ENCODE measurements around the gene PRDM15.

Gene PRDM15

DNA sequence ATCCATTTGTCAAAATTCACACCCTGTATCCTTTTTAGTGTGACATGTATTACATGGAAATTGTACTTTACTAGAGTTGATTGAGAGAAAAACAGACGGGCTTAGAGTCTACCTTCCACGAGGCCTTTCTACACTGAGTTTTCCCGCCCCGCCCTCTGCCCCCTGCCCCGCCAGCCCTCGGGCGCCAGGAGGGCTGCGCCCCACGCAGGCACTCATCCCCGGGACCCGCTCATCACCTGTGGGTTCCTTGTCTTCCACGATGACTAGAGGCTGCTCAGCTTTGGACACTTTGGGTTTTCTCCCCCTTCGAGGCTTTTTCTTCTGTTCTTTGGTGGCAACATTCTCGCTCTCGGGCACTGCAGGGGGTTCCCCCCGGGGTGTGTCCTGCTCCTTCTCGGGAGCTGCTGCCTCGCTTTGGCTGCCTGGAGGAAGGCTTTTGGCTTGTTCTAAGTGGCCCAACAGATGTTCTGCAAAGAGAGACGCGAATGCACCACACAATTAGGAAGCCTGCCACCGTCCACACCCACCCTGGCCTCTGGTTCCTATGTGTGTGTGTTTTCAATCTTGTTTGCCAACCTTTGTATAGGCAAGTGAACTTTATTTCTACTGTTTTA is 39.6 kb downstream of the PRDM15 start:
- no peak for DNase-seq

DNA sequence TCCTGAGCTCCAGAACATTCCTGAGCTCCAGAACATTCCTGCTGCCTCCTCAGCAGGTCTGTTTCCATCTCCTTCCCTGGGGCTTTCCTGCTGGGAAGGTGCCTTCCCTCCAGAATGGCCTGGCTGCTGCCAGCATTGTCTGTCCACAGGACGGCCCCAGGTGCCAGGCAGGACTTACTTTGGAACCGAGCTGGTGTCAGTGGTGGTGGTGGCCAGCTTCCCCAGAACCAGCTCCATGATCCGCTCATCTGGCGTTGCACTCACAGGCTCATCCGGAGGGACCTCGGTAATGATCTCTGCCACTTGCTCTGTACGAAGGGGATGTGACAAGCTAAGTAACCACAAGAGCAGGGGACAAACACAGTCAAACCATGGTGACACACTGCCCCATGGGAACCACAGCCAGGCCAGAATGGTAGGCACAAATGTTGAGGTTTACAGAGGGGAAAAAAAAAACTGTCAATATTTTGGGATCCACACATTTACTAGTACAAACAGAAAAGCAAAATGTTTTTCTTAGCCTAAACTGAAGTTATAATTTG is 41.3 kb downstream of the PRDM15 start:
- DNase-seq: no peak

DNA sequence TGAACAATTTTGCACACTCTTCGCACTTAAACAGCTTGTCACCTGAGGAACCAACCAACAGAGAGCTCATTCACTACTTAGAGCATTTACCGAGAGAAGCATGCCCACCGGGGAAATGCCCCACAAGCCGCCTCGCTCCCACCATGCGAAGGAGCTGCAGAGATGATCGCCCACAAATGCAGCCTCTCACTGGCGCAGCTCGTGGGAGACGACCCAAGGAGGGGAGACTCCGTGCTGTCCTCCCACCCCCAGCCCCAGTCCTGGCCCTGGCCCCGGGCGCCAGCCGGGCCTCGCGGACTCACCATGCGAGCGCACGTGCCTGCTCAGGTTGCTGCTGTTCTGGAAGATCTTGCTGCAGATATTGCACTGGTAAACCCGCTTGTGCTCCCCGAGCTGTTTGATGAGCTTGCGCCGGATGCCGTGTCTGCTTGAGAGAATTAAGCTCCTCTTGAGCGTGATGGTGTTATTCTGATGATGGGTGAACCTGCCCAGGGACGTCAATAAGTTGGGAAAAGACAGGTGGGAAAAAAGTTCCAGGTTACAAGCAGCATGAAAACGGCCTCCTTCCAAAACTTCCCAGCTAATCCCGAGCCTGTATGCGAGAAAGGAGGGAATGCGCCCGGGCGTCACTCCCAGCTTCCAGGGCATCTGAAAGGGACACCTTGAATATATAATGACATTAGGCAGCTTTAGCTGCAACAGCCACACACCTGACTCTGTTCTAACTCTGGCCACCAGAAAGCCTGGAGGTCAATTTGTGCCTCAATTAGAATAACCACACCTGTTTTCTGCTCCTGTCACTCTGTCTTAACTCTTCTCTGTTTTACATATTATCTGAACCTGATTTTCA is 42.8 kb downstream of the PRDM15 start:
- DNase-seq: no peak

DNA sequence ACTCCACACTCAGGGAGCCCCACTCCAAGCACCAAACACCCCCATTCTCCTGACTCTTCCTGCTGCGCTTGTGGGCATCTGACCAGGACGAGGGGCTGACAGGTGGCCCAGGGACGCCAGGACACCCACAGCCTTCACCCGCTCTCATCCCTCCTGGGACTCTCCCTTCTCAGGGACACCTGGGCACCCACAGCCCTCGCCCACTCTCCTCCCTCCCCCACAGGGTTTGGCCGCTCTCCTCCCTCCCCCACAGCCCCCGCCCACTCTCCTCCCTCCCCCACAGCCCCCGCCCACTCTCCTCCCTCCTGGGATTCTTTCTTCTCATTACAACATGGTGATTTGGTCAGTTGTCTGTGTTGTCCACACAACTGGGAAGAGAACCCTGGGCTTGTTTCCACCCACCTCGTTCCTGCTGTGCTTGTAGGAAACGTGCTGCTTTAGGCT is 43.4 kb downstream of the PRDM15 start:
- DNase-seq: no peak

DNA sequence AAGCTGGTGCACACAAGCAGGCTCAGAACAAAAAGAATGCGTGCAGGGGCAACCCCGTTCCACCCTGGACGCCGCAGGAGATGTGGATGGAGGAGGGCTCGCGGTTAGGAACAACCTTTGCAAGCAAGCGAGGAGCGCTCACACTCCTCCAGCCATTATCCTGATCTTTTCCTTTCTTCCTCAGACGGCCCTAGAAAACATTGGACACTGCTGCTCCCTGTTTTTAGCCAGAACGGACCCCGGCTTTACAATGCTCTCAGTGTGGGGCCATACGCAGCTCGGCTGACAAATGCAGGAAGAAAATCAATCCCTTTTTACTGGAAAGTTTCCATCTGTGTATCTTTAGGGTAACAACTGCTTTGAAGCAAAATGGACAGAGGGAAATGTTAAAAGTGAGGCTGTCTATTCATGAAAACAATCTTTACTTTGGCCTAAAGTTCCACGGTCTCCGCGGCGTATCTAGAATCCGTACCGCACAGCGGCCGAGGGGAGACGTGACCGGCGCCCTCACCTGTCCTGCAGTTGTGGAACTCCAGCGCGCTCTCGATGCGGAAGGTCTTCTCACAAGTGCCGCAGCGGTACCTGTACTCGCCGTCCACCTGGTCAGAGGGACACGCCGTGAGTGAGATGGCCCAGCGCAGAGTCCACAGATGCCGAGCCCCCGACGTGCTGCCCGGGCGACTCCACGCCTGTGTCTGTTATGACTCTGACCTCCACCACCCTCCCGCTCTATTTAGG is 44.0 kb downstream of the PRDM15 start:
- no peak for DNase-seq

DNA sequence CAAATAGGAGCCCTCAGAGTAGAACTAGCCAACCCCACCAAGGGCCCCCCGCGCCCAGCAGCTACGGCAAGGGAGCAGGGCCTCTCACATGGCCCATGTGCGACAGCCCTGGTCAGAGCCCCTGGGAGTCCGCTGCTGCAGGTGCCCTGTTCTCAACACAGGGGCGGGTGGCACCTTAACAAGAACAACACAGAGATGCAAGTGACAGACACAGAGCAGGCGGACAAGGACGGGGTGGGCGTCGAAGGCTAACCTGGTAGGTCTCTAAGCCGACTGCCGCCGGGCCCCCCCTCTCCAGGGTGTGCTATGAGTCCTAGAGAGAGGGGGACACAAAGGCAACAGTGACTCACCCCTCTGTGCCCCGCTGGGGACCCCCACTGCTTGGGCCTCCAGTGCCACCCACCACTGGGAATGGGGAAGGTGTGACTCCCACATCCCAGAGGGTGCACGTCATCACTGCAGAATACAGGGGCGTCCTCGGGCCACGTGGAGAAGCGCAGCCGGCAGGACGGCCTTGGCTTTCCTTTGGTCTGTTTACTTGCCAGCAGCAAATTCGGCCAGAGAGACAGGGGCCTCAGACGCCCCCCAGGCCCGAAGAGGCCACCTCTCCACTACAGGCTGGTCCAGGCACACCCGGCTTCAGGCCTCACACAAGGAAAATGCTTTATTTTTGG is 44.8 kb downstream of the PRDM15 start:
- DNase-seq: no peak

DNA sequence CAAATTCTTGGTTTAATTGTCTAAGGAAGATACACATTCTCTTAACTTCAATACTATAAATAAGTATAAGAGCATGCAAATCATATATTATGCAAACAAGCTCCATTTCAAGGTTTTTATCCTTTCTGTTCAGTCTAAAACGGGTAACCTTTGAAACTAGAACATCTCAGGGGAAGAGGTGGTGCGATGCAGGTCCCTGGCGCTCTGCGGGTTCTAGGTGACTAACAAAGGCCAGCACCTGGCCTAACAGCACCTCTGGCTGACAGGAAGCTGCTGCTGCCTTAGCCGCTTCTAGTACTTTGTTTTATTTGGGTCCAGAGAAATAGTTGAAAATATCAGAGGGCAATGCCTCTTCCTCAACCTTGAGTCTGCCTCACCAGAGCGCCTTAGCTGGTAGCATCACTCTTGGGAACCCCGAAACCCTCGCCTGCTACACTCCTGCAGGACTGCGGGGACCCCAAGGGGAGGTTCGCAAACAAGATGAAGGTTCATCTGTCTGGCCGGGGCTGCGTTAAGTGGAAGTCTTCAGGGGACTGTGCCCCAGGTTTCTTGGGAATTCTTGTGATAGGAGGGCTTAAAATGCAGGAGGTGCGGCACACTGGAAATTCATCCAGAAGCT is 45.5 kb downstream of the PRDM15 start:
- DNase-seq: no peak

DNA sequence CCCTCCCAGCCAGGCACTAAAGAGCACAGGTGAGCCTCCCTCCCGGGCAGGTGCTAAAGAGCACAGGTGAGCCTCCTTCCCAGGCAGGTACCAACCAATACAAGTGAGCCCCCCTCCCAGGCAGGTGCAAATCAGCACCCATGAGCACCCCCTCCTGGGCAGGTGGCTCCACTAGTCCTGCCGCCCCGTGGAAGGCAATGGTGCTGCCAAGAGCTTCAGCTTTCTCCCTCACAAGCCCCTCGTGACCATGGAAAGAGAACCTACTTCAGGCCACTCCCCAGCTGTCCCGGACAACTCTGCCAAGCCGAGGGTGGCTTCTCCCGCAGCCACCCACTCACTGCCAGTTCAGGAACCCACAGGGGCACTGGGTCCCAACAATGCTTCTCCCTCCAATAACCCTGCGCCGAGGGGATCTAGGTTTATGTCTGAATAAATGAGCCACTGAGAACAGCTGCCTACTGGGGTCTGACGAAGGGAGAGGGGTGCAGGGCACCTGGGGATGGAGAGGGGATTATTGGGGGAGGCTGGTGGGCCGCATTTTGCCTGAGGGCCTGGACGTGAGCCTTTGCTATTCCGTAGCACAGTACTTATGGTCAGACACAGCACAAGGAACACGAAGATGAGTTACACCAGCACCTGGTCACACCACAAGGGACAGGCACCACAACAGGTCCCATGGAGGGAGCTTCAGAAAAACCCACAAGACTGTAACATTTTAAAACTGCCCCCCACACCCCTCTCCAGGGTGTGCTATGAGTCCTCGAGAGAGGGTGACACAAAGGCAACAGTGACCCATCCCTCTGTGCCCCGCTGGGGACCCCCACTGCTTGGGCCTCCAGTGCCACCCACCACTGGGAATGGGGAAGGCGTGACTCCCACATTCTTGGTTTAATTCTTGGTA is 46.3 kb downstream of the PRDM15 start:
- DNase-seq: no peak

DNA sequence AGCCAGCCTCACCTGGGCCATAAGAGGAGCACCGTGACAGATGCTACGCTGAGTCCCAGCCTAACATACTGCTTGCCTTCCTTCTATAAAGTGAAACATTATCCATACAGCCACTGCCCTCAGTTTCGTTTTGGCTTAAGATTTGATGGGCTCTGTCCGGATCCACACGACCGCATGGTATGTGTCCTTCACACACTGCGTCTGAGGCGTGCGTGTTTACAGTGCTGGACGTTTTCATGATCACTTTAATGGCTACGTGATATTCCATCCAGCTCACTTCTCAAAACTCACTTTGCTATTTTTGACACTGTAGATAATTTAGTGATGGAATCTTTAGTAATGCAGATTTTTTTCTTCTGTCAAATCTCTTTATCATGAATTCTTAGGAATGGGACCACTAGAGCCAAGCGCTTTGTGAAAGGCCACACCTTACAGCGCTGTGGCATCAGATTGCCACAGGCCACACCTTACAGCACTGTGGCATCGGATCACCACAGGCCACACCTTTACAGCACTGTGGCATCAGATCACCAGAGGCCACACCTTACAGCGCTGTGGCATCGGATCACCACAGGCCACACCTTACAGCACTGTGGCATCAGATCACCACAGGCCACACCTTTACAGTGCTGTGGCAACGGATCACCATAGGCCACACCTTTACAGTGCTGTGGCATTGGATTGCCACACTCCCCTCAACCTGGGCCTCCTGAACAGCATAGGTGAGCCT is 47.1 kb downstream of the PRDM15 start:
- no peak for DNase-seq

DNA sequence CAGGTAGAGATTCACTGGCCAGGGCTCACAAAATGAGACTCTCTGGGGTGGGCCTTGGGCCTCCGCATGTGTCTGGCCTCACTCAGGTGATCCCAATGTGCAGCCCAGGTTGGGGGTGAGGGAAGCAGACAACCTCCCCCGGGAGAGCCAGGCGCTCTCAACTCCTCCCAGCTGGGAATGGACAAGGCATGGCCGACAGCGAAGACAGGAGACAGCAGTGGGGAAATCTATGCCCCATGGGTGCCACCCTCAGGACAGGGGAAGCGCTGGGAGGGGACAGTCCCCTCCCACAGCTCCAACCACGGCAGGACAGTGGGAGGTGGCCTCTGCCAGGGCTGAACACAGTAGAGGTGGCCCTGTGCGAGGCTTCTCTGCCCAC is 47.7 kb downstream of the PRDM15 start:
- no peak for DNase-seq

DNA sequence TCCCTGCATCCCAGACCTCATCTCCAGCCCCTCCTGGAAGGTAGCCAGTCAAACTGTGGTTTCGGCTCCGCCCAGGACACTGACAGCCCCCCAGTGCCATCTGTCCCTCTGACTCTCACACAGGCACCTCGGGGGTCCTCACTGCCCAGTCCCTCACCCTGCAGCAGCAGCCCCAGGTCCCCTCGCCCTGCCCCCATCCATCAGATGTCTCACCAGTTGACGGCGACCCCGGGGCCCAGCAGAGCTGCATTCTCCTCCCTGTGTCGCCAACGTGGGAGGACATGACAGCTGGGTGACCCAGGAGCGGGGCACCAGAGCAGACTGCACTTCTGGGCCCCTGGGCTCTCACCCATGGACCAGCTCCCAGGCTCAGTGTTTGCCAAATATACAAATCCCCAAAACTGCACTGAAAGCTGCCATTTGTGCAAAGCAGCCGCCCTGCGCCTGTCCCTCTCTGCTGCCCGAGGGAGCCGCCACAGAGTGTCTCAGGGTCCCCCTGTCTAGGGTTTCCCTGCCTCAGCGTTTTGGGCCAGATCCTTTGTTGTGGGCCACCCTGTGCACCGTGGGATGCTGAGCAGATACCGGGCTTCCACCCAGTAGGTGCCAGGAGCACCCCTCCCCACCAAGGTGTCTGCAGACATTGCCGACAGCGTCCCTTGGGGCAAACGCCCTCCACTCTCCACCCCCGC is 48.2 kb downstream of the PRDM15 start:
- no peak for DNase-seq

DNA sequence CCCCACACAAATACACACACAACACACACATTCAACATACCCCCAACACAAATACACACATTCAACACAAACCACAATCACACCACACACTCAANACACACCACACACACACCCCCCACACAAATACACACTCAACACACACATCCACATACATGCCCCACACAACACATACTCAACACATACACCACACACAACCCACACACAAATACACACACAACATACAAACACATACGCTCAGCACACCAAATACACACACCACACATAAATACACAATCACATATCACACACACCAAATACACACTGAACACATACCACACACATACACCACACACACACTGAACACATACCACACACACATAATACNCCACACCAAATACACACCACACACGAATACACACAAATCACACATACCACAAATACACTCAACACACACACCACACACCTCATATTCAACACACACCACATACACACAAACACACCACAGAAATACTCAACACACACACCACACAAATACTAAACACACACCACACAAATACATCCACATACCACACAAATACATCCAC is 48.9 kb downstream of the PRDM15 start:
- no peak for DNase-seq

DNA sequence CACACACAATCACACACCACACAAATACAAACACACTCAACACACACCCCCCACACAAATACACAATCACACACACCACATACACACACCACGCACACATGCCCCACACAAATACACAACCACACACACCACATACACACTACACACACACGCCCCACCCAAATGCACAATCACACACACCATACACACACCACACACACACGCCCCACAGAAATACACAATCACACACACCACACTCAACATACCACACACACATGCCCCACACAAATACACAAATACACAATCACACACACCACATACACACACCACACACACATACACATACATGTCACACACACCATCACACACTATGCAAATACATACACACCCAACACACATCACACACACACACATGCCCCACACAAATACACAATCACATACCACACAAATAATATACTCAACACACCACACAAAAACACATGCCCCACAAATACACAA is 50.2 kb downstream of the PRDM15 start:
- no peak for DNase-seq

DNA sequence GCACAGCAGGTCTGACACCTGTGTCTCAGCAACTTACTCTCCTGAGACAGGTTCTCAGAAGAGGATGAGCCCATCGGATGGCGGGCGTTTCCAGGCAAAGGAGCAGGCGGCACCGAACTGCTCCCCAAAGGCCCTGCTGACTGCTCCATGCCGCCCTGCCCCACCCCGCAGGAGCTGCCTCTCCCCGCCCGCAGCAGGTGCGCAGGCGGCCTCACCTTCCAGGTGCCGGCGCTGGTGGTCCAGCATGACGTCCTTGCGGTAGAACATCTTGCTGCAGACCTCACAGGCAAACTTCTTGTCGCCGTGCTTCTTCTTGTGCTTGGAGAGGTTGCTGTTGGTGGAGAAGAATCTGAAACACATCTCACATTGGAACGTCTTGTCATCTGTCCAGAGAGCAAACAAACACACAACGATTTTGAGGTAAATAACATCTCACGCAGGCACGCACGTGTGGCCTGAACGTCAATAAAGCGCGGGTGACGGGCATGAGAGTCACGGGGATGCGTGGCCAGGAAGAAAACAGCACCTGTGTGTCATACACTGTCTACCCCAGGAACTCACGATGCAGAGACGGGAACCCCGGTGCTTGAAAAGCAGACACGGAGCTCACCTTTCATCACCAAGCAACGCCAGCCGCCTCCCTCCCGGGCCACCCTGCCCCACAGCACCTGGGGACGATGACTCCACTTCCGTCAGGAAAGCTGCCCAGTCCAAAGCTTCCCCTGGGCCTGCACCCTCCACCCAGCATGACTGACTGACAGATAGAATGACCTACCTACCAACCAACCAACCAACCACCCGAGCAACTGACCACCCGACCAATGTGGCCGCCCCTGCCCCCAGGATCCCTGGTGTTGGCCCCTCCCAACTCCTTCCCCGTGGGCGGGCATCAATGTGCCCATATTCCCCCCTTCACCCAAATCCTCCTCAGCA is 50.9 kb downstream of the PRDM15 start:
- DNase-seq: no peak

DNA sequence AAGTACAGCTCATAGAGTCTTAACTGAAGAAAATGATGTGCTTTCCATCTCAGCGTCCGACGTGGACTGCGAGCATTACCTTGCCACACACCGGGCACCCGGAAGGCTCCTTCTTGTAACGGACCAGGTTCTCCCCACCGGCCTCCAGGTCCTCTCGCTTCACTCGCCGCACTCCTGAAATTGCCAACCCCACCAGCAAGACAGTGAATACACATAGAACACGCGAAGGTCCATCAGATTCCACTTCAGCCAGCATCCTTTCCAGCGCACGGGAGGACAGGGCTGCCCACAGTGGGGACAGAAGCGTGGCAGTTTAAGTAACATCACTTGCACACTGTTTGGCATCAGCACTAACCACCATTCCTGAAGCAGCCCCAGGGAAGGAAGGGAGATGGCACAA is 53.3 kb downstream of the PRDM15 start:
- no peak for DNase-seq

DNA sequence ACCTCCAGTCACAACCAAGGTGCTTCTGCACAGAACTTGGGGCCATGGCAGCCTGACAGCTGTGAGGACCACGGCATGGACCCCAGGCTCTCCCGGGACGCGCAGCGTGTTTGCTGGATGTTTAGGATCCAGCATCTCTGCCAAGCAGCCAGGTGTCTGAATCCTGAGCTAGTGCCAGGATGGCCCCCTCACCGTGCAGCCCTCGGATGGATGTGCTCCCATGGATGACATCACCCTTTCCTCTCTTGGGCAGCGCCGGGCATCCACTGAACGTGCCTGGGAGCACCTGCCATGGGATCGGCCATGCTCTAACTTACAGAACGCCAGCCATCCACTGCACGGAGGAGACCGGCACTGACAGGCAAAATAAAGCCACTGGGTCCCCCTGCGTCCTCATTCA is 53.9 kb downstream of the PRDM15 start:
- DNase-seq: no peak

DNA sequence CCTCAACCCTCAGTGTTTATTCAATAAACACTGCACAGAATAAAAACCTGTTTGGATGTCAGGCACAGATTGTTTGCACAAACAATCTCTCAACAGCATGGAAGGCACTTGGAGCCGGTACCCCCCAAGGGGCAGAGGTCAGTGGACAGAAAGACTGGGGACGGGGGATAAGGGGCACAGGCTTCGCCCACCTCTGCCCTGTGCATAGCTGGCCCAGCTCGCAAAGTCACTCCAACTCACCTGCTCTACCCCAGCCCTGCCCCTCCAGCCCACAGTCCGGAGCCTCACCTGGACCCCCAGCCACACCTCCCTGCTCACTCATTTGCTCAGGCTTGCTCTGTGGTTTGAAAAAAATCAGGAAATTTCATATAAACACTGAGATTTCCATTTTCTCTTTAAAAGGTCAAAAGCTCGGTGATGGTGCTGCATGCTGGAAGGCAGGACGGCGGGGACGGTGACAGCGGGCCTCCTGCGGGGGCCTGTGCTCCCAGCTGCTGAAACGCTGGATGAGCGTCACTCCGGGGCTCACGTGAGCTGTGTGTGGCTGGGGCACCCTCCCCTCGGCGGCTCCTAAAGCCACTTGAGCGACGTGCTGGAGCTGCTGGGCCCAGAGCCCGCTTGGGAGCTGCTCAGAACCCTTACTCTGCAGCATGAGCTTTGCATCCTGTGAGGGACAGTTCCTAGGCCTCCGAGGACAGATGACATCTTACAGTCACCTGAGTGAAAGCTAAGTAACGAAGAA is 54.5 kb downstream of the PRDM15 start:
- no peak for DNase-seq
